Naive thymus-derived CD4-positive, alpha-beta T cell (primary cell): Measurements from ENCODE around the gene MYO5A. TPM values are rescaled to one million over a fixed set of nuclear protein-coding genes. Genes with fewer than 3 reads are reported as not detected.
A peak's percentile ranks its signal among the peaks of the same experiment; 100 is the strongest.
"Not testable (repeated sequence)": the region's sequence is repeated elsewhere in the genome, so short reads cannot be mapped to it uniquely, and the experiment has no call there.

Source experiments
- ATAC-seq: fragments of 150-1000 bp; cut with Tn5 transposase; 2 replicates; pipeline ENCODE4 v1.10.0; 2021; ENCODE audit warnings: mild to moderate bottlenecking, moderate library complexity
- CTCF ChIA-PET: fragments of 350-600 bp; sonication (Branson Sonifier 250); formaldehyde crosslinking; loops from one replicate; lab custom pipeline; 2021; ENCODE audit warnings: antibody characterized with exemption; lab: Charles Lee
- POLR2A ChIA-PET: fragments of 350-600 bp; sonication (Branson Sonifier 250); formaldehyde crosslinking; loops from one replicate; lab custom pipeline; 2021; ENCODE audit warnings: antibody characterized with exemption, inconsistent platforms; lab: Charles Lee
- DNase-seq, 9 donors: peaks; one replicate each; pipeline versions ENCODE4 v3.0.0 to v3.0.0-alpha.2; 2020 to 2022; ENCODE audit warnings: mixed read lengths in 1 of 9
- H3K27ac ChIP-seq: one replicate; pipeline ENCODE4 v1.7.0; 2013; ENCODE audit warnings: mild to moderate bottlenecking, low read depth, low read length, moderate library complexity
- H3K27me3 ChIP-seq, 2 donors: one replicate each; pipeline ENCODE4 v1.7.0; 2013; ENCODE audit warnings: low read length in 2 of 2, mild to moderate bottlenecking in 2 of 2, moderate library complexity in 2 of 2; ENCODE audit not compliant: control insufficient read depth in 2 of 2, insufficient read depth in 2 of 2
- H3K36me3 ChIP-seq, 3 experiments: 1 replicate in 2 of 3; 2 replicates in 1 of 3; pipeline ENCODE4 v1.7.0; 2013; ENCODE audit warnings: low read length in 3 of 3, mild to moderate bottlenecking in 3 of 3, moderate library complexity in 1 of 3; ENCODE audit not compliant: insufficient read depth in 3 of 3, control insufficient read depth in 2 of 3
- H3K4me1 ChIP-seq, 2 donors: one replicate each; pipeline ENCODE4 v1.7.0; 2013; ENCODE audit warnings: low read length in 2 of 2, mild to moderate bottlenecking in 2 of 2, moderate library complexity in 1 of 2; ENCODE audit not compliant: control insufficient read depth in 2 of 2, insufficient read depth in 2 of 2
- H3K4me3 ChIP-seq: 2 replicates; pipeline ENCODE4 v1.7.0; 2013; ENCODE audit warnings: mild to moderate bottlenecking, low read length
- H3K9me3 ChIP-seq, 3 experiments: 1 replicate in 2 of 3; 2 replicates in 1 of 3; pipeline ENCODE4 v1.7.0; 2013; ENCODE audit warnings: low read length in 3 of 3; ENCODE audit not compliant: control insufficient read depth in 2 of 3
- H3K27ac Mint-ChIP-seq, 9 donors: one replicate each; pipeline ENCODE4 v1.8.0; 2020 to 2022; ENCODE audit warnings: mixed read lengths in 9 of 9, mild to moderate bottlenecking in 8 of 9, moderate library complexity in 5 of 9, inconsistent platforms in 2 of 9
- H3K27me3 Mint-ChIP-seq, 5 donors: one replicate each; pipeline ENCODE4 v1.8.0; 2021 to 2022; ENCODE audit warnings: mixed read lengths in 5 of 5, mild to moderate bottlenecking in 1 of 5
- H3K36me3 Mint-ChIP-seq, 5 donors: one replicate each; pipeline ENCODE4 v1.8.0; 2020 to 2022; ENCODE audit warnings: mixed read lengths in 5 of 5, mild to moderate bottlenecking in 3 of 5, inconsistent platforms in 1 of 5
- H3K4me1 Mint-ChIP-seq, 7 donors: one replicate each; pipeline ENCODE4 v1.8.0; 2020 to 2022; ENCODE audit warnings: mixed read lengths in 7 of 7, mild to moderate bottlenecking in 3 of 7, inconsistent platforms in 1 of 7
- H3K4me3 Mint-ChIP-seq, 10 donors: one replicate each; pipeline ENCODE4 v1.8.0; 2020 to 2022; ENCODE audit warnings: mild to moderate bottlenecking in 10 of 10, mixed read lengths in 10 of 10, moderate library complexity in 6 of 10, inconsistent platforms in 2 of 10
- H3K9me3 Mint-ChIP-seq, 11 donors: one replicate each; pipeline ENCODE4 v1.8.0; 2020 to 2022; ENCODE audit warnings: mixed read lengths in 11 of 11, mild to moderate bottlenecking in 4 of 11, inconsistent platforms in 1 of 11, moderate library complexity in 1 of 11
- intact Hi-C, 2 donors: fragments of 100-400 bp; cut with micrococcal nuclease; formaldehyde crosslinking; loops; one replicate each; pipeline ENCODE4 v1.15.1; 2023
- polyA plus RNA-seq, 2 donors: library from polyadenylated mRNA; unstranded; fragments of 300-500 nt; fragmentation: Illumina TruSeq; gene quantifications; one replicate each; pipeline ENCODE4 v1.2.3, GENCODE V29; 2021
- total RNA-seq, 6 experiments: library from RNA in 5 of 6; stranded (reverse) in 5 of 6; gene quantifications; 1 replicate in 5 of 6; 2 replicates in 1 of 6; pipeline ENCODE4 v1.2.3 and lab custom pipeline; 2021 to 2026

Gene MYO5A
- total and polyA plus RNA-seq, 7 experiments from 2014 or later, result 4.2 to 39.6 (median 20.8) TPM

- Histone ChIP-seq H3K27me3 (no peaks in the 10 kb centered on the region), H3K36me3 (no peaks in the 10 kb centered on the region), H3K4me3 (no peak overlapping the region), H3K27ac (no peak overlapping the region), H3K9me3 (peaks cover 0 to 7% (median 0%) of the 10 kb centered on the region in 3 experiments), H3K4me1 (peaks cover 0 to 33% of the 10 kb centered on the region in 2 donors)
- ChIA-PET CTCF (interaction anchor here (0.5 to 1.2 kb wide), 2 partner anchors 42 to 109 kb away, joined by 3 read pairs; no protein-coding TSS in a partner anchor), POLR2A (no interaction called here)
- peaks cover 7 to 19% (median 8%) of the 10 kb centered on the region in 5 donors for H3K36me3 Mint-ChIP-seq
- DNase-seq (peak in 2 of 9 donors; percentile 16 to 53), ATAC-seq (peak; percentile 93)
- H3K4me3 Mint-ChIP-seq, result peak overlapping the region in 2 of 10 donors; percentile 24 to 38
- H3K27ac Mint-ChIP-seq, result peak overlapping the region in 2 of 9 donors; percentile 10 to 80
- peaks cover 0 to 15% (median 6%) of the 10 kb centered on the region in 11 donors for H3K9me3 Mint-ChIP-seq
- no peaks in the 10 kb centered on the region for H3K27me3 Mint-ChIP-seq
- H3K4me1 Mint-ChIP-seq, result peaks cover 21 to 47% (median 38%) of the 10 kb centered on the region in 7 donors
- intact Hi-C loops, result no loop called here
These were observed 62.5 kb downstream of the MYO5A start for GRCh38 chr15:52466134-52466701.

GRCh38 chr15:52464478-52464877 lies 64.2 kb downstream of the MYO5A start:
- H3K27ac ChIP-seq, result no peak overlapping the region
- intact Hi-C loops, result loop anchor here in 1 of 2 donors (5.0 kb wide), 1 partner anchor 207 kb away; no protein-coding TSS in a partner anchor
- ChIA-PET CTCF (no interaction called here), POLR2A (no interaction called here)
- Mint-ChIP-seq H3K27ac (peak overlapping the region; percentile 21 to 85 (median 66)), H3K4me1 (peaks cover 24 to 44% (median 38%) of the 10 kb centered on the region in 7 donors), H3K27me3 (no peaks in the 10 kb centered on the region), H3K4me3 (peak overlapping the region in 4 of 10 donors; percentile 3 to 82 (median 33)), H3K36me3 (peaks cover 8 to 18% (median 9%) of the 10 kb centered on the region in 5 donors), H3K9me3 (peaks cover 0 to 15% (median 6%) of the 10 kb centered on the region in 11 donors)
- no peaks in the 10 kb centered on the region for H3K27me3 ChIP-seq
- no peaks in the 10 kb centered on the region for H3K36me3 ChIP-seq
- DNase-seq (no peak), ATAC-seq (peak; percentile 56)
- H3K9me3 ChIP-seq, result peaks cover 0 to 7% (median 0%) of the 10 kb centered on the region in 3 experiments
- H3K4me3 ChIP-seq, result no peak overlapping the region
- H3K4me1 ChIP-seq, result peaks cover 0 to 33% of the 10 kb centered on the region in 2 donors

- Mint-ChIP-seq H3K27me3 (no peaks in the 10 kb centered on the region), H3K4me1 (peaks cover 26 to 44% (median 36%) of the 10 kb centered on the region in 7 donors), H3K9me3 (peaks cover 0 to 14% (median 6%) of the 10 kb centered on the region in 11 donors), H3K36me3 (peaks cover 8 to 21% (median 13%) of the 10 kb centered on the region in 5 donors), H3K4me3 (peak overlapping the region in 4 of 10 donors; percentile 3 to 82 (median 33)), H3K27ac (peak overlapping the region in 7 of 9 donors; percentile 13 to 85 (median 66))
- H3K4me1 ChIP-seq, result peaks cover 0 to 33% of the 10 kb centered on the region in 2 donors
- POLR2A ChIA-PET, result interaction anchor here (0.6 kb wide), 1 partner anchor 22 kb away, joined by 3 read pairs; no protein-coding TSS in a partner anchor
- no peak overlapping the region for H3K27ac ChIP-seq
- ATAC-seq (peak; percentile 11), DNase-seq (no peak)
- no peaks in the 10 kb centered on the region for H3K36me3 ChIP-seq
- CTCF ChIA-PET, result interaction anchor here (1.1 kb wide), 2 partner anchors 133 to 206 kb away, joined by 3 read pairs; no protein-coding TSS in a partner anchor
- intact Hi-C loops, result loop anchor here in 1 of 2 donors (5.0 kb wide), 1 partner anchor 207 kb away; no protein-coding TSS in a partner anchor
- H3K27me3 ChIP-seq, result no peaks in the 10 kb centered on the region
- H3K4me3 ChIP-seq, result no peak overlapping the region
- H3K9me3 ChIP-seq, result peaks cover 0 to 7% (median 0%) of the 10 kb centered on the region in 3 experiments
These were observed 64.6 kb downstream of the MYO5A start for GRCh38 chr15:52464040-52464439.

- Histone ChIP-seq H3K27me3 (no peaks in the 10 kb centered on the region), H3K4me3 (no peak overlapping the region), H3K9me3 (peaks cover 0 to 7% (median 0%) of the 10 kb centered on the region in 3 experiments), H3K27ac (no peak overlapping the region), H3K4me1 (peaks cover 0 to 33% of the 10 kb centered on the region in 2 donors), H3K36me3 (no peaks in the 10 kb centered on the region)
- Mint-ChIP-seq H3K4me1 (peaks cover 26 to 44% (median 36%) of the 10 kb centered on the region in 7 donors), H3K27ac (peak overlapping the region in 6 of 9 donors; percentile 14 to 85 (median 64)), H3K27me3 (no peaks in the 10 kb centered on the region), H3K36me3 (peaks cover 8 to 21% (median 13%) of the 10 kb centered on the region in 5 donors), H3K9me3 (peaks cover 0 to 14% (median 6%) of the 10 kb centered on the region in 11 donors), H3K4me3 (no peak overlapping the region)
- intact Hi-C loops, result loop anchor here in 1 of 2 donors (1.0 to 5.0 kb wide), 2 partner anchors 132 to 206 kb away; no protein-coding TSS in a partner anchor
- ChIA-PET CTCF (interaction anchor here (0.7 to 1.1 kb wide), 3 partner anchors 101 to 206 kb away, joined by 3 read pairs; no protein-coding TSS in a partner anchor), POLR2A (interaction anchor here (0.6 kb wide), 1 partner anchor 22 kb away, joined by 3 read pairs; no protein-coding TSS in a partner anchor)
- ATAC-seq (no peak), DNase-seq (no peak)
These were observed 65.0 kb downstream of the MYO5A start for GRCh38 chr15:52463638-52464037.

GRCh38 chr15:52462806-52463360 lies 65.8 kb downstream of the MYO5A start:
- Histone ChIP-seq H3K4me1 (peaks cover 0 to 33% of the 10 kb centered on the region in 2 donors), H3K36me3 (no peaks in the 10 kb centered on the region), H3K27me3 (no peaks in the 10 kb centered on the region), H3K9me3 (peaks cover 0 to 1% (median 0%) of the 10 kb centered on the region in 3 experiments), H3K27ac (no peak overlapping the region), H3K4me3 (no peak overlapping the region)
- Mint-ChIP-seq H3K9me3 (peaks cover 0 to 13% (median 6%) of the 10 kb centered on the region in 11 donors), H3K27me3 (no peaks in the 10 kb centered on the region), H3K27ac (peak overlapping the region in 1 of 9 donors; percentile 66), H3K4me1 (peaks cover 28 to 44% (median 36%) of the 10 kb centered on the region in 7 donors), H3K4me3 (no peak overlapping the region), H3K36me3 (peaks cover 9 to 24% (median 13%) of the 10 kb centered on the region in 5 donors)
- DNase-seq (no peak), ATAC-seq (no peak)
- POLR2A ChIA-PET, result no interaction called here
- intact Hi-C loops, result loop anchor here in 1 of 2 donors (1.0 to 5.0 kb wide), 2 partner anchors 132 to 206 kb away; no protein-coding TSS in a partner anchor
- CTCF ChIA-PET, result interaction anchor here (0.7 to 1.1 kb wide), 3 partner anchors 100 to 205 kb away, joined by 3 read pairs; no protein-coding TSS in a partner anchor

GRCh38 chr15:52459701-52460100 lies 69.0 kb downstream of the MYO5A start:
- H3K9me3 Mint-ChIP-seq, result peaks cover 0 to 20% (median 12%) of the 10 kb centered on the region in 11 donors
- peaks cover 26 to 39% (median 33%) of the 10 kb centered on the region in 7 donors for H3K4me1 Mint-ChIP-seq
- H3K4me3 ChIP-seq, H3K27ac ChIP-seq, H3K4me3 Mint-ChIP-seq, POLR2A ChIA-PET, ATAC-seq, H3K27ac Mint-ChIP-seq, DNase-seq, H3K27me3 ChIP-seq, H3K9me3 ChIP-seq, H3K27me3 Mint-ChIP-seq, H3K36me3 ChIP-seq, CTCF ChIA-PET: not testable (repeated sequence)
- H3K36me3 Mint-ChIP-seq, result peaks cover 9 to 37% (median 29%) of the 10 kb centered on the region in 5 donors
- H3K4me1 ChIP-seq, result peaks cover 0 to 16% of the 10 kb centered on the region in 2 donors
- intact Hi-C loops, result loop anchor here in 1 of 2 donors (5.0 kb wide), 1 partner anchor 202 kb away; no protein-coding TSS in a partner anchor
